HG02981 (cell line): Measurements from ENCODE around the gene CHN2.

Source experiments
- ATAC-seq: cut with Tn5 transposase; IDR thresholded peaks from one replicate; pipeline ENCODE4 v1.9.1; 2021; ENCODE audit warnings: mild to moderate bottlenecking, moderate library complexity; ENCODE audit not compliant: unreplicated experiment

The CHN2 gene

DNA sequence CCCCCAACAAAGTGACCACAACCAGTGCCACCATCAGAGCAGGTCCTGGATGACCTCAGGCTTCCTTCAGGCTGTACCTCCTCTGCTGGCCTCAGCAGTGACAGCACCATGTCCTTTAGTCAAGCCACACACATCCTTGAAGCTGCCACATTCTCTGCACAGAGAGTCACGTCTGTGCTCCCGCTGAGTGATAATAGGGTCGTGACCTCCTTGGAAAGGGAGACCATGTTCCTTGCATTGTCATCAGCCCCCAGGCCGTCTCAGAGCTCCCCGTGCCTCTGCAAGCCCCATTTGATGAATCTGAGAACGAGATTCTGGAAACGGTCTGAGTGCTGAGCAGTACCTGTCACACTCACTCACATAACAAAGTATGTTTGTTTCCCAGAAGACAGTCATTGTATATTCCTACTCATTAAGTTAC lies 262.6 kb downstream of the CHN2 start:
- no peak for ATAC-seq

DNA sequence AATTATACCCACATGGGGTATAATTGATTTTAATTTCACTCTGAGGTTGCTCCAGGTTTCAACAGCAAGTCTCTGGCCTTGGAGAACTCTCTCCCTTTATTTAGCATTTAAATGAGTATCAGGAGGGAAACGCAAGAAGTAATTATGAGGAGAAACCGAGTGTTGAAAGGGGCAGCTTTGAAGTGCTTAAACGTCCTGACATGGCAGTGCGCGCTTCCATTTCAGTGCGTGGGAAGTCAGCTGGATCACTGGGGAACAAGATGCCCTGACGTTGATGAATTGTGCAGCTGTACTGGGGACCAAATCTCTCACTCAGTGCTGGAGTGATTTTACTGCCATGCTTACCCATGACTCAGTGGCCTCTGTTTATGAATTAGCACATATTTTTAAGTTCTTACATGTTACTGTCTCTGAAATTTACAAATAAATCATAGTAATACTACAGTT lies 263.0 kb downstream of the CHN2 start:
- no peak for ATAC-seq

DNA sequence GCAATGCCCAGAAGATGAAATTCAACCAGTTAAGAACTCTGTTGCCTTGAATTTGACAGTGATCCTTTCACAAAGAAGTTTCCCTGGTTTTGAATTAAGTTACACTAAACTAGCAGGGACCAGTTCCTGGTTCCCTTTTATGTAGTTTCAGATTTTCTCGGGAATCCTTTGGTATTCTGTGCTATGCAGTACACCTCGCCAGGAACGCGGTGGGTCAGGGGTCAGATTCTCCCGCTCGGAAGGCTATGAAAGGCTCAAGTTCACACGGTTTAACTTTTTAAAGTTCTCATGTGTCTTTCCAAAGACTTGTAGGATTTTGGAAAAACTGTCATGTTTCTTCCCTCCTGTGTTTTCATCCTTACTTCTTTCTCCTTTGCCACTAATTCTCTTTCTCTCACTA lies 264.4 kb downstream of the CHN2 start:
- no peak for ATAC-seq

DNA sequence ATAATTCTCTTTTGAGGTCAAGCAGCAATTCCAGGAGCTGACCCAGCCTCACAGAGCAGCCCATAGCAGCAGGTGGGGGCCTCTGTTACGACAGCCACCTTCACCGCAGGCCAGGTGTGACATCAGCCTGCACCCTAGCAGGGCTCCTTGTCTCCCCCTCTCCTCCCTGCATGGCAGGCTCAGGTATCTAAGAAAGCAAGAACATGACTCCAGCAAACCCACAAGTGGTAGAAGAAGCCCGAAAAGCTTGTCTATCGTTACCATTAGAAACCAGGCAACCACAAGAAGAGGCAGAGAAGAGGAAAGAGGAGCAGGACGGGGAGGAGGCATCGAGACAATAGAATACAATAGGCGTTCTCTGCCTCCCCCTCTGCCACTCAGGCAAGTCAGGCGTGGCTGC lies 265.0 kb downstream of the CHN2 start:
- no peak for ATAC-seq

DNA sequence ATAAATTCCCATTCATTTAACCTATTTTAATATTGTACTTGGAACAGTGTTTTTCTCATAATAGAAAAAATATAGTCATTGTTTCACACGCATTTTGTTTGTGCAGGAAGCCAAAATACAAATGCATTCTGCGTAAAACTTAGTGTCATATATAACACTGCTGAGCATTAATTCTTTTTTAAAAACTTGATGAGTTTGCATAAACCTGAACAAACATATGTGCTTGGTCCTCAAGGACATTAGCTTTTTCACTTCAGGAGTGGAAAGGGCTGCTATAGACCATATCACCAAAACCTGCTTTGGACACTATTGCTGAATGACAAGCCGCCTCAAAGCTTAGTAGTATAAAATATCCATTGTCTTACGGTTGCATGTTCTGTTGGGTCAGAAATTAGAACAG lies 267.4 kb downstream of the CHN2 start:
- ATAC-seq, result no peak

DNA sequence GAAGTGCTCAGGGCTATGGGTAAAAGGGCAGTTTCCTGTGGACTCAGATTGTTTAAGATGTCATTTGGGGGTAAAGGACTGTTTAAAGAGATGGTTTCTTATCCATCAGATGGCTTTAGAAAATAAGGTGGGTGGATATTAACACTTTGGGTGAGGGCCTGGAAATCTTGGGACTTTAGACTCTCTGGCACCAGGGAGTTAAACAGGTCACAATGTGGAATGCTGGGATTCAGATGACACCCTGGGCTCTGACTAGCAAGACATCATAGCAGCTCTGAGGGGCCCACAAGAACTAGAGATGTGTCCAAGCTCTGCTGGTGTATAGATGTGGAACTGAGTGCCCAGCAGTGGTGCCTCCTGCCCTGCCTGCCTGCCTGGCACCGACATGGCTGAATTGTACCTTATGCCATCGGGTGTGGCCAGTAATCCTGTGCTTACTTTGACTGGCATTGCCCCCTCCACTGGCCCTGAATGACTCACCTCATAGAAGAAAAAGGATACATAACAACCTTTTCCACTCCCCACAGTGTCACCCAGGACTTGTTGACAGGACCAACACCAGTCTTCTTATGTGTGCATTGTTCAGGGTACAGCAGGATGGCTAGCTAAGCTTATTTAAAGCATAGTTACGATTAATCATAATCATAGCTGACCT lies 269.1 kb downstream of the CHN2 start:
- no peak for ATAC-seq

DNA sequence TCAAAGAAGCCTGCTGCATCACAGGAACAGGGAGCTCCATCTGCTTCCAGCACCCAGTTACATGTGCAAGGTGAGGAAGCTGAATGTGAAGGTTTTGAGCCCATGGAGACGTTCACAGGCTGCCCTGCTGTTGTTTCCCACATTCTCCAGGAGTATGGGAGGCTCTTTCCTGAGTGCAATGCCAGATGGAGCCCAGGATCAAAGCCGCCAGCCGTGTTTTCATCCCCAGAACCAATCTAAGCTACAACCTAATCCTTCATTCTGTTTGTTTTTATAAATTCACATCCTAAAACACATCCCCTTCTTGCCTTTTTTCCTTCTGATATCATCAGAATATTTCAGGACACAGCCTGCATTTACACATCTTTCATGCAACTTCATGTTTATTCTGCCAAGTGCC lies 270.2 kb downstream of the CHN2 start:
- ATAC-seq, result no peak

DNA sequence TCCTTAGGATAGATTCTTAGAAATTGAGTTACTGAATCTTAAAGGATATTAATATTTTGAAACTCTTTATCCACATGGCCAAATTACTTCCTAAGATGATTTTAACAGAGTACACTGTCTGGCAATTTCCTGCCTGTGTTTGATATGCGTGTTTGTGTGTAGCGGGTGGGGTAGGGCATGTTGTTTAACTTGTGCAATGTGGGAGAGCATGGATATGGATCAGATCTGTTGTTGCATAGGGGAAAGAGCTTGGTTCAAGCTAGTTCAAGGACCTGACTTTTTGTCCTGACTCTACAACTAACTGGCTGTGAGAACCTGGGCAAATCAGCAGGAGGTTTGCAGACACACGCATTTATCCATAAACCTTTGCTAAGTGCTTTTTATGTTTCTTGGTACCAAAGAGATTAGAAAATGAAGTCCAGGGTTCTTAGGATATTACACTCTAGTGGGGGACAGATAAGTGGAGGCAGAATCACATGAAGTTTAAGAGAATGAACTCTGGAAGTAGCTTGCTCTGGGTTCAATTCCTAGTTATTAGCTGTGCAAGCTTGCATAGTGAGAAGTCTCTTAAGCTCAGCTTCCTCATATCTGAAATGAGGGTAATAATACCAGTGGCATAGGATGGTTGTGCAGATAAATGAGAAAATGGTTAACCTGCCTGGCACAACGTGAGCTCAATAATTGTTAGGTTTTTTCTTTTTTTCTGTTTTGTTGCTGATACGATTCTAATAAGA lies 272.8 kb downstream of the CHN2 start:
- no peak for ATAC-seq

DNA sequence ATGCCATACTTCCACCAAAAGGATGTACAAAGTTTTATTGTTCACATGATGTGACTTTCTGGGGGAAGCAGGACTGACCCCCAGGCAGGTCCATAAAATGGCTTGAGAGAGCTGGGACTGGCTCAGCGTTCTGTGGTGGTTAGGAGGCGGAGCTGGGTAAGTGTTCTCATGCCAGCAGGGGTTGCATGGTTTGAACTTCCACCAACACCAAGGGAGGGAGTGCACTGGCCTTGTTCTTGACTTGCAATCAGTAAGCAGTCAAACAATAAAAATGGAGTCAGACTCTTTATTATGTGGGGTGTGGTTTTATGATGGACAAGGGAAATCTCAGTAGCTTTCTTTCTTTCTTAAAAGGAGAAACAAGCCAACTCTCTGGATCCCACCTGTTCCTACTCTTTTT lies 273.6 kb downstream of the CHN2 start:
- ATAC-seq, result no peak

DNA sequence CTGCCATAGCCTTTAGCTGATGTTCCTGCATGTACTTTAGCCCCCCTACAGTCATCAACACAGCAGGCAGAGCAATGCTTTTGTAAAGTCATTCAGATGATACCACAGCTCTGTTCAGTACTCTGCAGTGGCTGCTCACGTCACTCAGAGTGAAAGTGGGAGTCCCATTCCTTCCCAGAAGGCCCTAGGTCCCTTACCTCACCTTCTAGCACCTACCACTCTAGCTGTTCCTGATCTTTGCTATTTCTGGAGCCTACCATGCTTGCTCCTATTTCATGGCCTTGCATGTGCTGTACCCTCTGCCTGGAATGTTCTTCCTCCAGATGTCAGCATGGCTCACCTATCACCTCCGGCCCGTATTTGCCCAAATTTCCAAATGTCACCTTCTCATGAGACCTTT lies 274.7 kb downstream of the CHN2 start:
- no peak for ATAC-seq

DNA sequence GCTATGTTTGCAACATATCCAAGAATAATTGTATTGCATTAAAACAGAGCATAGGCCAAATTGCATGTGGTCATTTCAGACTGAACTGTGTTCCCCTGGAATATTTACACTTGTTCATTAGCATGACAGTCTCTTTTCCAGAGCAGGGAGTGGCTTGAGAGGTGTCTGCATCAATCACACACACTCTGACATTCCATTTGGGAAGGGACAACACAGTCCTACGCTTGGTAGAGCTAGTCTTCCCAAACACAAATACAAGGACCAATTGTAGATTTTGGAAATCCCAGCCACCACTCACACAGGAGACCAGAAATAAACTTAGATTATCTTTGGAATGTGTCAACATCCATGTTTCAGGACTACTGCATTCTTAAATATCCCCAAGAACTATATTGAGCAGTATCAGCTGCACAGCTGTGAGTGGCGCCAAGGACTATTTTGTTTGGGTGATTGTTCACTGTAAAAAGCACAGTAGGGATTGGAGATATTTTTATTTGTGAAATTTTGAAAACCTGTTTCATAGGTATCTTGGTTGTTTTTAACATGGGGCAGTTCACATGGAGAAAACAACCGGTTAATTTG lies 275.5 kb downstream of the CHN2 start:
- ATAC-seq, result no peak

DNA sequence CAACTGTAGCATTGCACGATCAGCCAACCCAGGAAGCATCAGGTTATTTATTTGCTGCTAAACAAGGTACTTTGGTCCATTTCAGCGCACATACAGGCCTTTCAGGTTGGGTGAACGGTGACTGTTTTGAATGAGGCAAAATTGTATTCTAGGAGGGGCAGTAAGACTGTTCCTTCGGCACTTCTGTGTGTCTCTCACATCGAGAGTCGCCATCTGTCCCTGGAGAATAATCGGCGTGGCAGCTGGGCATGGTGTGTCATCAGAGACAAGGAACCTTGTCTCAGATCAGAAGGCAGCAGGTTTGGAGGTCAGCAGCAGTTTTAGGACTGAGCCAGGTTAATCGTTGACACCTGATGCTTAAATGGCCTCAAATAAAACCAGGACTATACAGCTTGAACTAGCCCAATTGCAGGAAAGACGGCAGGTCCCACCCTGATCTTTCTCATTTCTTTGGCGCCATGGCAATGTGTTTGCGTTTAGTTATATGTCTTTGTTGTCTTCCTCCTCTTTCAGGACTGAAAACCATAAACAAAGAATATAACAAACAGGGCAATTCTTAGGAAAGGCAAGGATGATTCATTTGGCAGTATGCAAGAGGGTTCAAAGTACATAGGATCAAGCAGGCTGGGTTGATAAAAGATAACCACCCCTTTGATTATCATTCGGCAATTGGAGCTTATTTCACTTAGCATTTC lies 277.0 kb downstream of the CHN2 start:
- no peak for ATAC-seq

DNA sequence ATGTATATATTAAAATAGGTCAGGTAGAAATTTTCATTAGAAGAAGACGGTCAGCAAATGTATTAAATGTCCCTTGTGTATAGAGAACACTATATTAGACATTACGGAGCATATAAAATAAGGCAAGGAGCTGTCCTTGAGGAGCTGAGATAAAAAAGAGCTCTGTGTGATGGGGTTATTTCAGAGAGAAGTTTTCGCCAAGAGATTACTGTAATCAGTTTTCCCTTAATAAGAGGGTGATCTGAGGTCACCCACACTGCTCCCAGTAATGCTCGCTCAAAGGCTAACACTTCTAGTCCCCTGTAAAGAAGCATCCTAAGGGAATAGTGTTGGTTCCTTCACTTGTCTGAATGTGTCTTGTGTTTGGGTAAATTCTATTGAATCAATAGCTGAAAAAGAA lies 282.3 kb downstream of the CHN2 start:
- no peak for ATAC-seq

DNA sequence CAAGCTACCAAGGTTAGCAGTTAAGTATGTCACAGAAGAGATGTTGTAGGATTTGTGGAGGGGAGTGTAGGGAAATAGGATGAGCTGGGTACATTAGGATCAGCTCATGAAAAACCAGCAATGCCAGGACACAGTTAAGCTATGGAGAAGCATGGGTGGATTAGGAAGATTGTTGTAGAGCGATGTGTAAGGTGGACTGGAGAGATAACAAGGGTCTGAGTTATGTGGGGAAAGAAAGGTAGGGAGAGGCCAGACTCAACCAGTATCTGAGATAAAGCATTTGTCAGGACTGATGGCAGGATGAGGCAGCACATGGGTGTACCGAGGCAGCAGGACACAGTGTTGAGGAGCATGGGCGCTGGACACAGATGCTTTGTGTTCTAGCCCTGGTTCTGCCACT lies 283.7 kb downstream of the CHN2 start:
- ATAC-seq, result no peak

DNA sequence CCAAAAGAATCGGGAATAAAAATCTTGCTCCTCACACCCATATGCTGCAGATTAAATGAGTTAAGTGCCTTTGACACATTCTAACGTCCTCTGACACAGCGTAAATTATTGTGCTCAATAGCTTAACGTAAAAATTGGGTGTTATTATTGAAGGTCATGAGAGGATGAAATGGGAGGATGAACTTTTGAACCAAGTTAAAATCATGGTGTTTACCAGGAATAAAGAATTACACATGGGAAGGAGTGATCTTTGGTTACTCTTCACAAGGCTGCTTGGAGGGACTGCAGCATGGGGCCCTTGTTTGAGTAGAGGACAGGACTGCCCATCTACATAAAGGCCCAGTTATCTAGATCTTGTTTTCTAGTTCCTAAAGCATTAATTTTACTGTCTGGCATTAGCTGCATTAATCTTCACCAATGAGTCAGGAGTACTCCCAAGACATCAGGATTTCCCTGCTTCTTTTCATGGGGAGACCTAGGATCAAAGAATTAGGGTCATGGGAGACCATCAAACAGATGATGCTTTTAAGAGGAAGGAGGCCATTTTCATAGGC lies 284.2 kb downstream of the CHN2 start:
- no peak for ATAC-seq

DNA sequence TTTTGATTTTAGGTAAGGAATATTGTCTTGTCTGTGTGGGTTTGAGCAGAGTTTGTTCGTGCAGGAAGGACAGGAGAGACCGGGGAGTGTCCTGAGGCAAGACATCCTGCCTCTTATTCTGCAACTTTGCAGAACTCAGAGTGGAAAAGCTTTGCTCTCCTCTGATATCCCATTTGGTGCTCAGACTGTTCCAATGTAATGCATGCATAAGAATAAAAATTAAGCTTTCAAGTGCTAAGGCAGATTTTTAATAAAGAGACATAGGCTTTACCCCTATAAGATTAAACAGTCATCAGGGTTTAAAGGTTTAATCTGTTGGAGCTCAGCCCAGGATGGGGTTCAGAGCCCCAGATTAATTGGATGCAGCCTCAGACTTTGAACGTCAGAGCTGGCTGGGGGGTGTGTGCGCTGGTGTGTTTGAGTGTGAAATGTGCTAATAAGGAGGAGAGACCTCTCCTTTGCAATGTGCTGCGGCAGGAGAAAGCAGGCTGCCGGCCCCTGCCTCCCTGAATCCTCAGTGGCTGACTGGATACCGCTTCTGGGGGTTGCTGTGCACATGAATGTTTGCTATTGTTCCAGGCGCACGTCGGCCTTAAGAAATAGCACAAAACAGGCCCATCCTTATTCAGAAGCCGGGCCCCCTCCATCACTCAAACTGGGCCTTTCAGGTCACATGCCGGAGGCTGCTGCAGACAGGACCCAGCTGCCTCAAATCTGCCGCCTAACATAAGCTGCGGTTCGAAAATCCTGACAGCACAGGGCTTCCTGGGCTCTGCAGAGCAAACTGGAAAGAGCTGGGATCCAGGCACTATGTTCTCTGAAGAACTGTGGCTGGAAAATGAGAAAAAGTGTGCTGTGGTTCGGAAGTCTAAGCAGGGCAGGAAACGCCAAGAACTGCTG lies 285.0 kb downstream of the CHN2 start:
- ATAC-seq, result no peak

DNA sequence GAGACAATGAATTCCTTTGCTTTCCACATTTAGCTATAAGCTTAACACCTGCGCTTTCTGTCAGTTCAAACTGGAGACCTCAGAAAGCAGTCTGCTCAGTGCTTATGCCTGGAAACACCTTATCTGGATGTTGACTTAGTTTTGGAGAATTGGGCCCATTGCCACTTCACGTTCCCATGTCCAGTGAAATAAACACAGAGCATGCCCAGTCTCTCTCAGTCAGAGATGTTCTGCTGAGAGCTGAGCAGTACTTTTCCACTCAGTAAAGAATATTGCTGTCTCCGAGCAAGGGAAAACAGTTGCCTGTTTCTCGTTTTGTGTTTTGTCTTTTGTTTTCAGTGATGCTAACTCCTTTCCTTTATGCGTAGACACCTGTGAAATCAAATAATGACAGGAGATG lies 285.9 kb downstream of the CHN2 start:
- ATAC-seq, result no peak

DNA sequence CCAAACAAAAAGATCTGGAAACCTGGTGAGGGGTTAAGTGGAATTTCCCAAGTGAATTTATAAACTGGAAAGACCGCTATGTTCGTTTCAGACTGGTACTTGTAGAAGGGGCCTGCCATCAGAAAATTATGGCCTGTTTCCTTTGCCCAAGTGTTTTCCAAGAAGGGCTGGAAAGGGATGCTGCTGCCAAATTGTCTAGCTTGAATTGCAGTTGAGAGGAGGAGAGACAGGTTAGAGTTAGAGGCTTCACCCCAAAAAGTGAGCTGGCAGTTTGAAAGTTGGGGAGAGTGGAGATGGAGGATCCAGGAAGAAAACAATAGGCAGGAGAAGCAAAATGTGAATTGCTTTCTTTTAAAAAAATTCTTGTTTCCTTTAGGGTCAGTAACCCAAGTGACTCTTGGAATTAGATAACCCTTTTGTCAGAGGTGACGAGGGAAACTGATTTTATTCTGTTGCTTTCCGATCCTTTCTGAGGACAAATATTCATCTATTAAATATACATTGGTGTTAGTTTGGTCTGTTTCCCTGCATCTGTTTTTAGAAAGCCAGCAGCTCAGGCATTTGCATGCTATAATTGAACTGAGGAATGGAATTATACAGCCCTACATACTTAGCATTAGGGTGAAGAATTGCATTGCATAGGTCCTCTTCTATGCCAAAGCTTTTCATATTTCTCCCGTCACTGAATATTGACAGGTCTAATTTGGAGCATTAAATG lies 286.5 kb downstream of the CHN2 start:
- ATAC-seq, result no peak

DNA sequence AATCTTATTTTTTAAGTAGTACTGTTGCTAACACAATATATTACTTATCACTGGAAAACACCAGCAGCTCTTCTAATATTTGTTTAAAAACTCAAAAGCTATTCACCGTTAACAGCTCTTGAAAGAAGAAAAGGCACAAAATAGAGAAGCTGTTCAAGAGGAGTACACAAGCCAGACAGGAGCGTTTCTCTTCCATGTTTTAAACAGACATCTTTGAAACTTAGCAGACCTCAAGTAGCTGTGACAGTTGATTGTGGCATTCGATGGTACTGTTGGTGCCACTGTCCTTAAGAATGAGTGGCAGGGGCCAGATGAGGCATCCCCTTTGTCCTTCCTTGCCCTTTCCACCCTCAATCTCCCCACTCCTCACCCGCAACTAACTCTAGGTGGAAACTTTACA lies 287.5 kb downstream of the CHN2 start:
- no peak for ATAC-seq
